Body of pancreas (tissue), 4 donors: ENCODE results near the gene FAM107A. TPM values are rescaled to one million over a fixed set of nuclear protein-coding genes. Genes with fewer than 3 reads are reported as not detected.
A peak's percentile ranks its signal among the peaks of the same experiment; 100 is the strongest.

Experiments used
- ATAC-seq: fragments of 150-250 bp; one replicate; pipeline ENCODE4 v1.9.1; 2016
- DNase-seq, 4 donors: peaks; one replicate each; pipeline ENCODE4 v3.0.0-alpha.2; 2019
- H3K27ac ChIP-seq, 4 donors: fragments of 200-600 bp; sonication (generic); 1 replicate in 3 of 4; 2 replicates in 1 of 4; pipeline versions ENCODE4 v1.5.1 to v1.6.1; 2016 to 2019; ENCODE audit warnings: mild to moderate bottlenecking in 1 of 4, mixed read lengths in 1 of 4, moderate library complexity in 1 of 4
- H3K27me3 ChIP-seq, 2 donors: fragments of 200-600 bp; sonication (generic); one replicate each; pipeline ENCODE4 v1.6.0; 2016; ENCODE audit warnings: mild to moderate bottlenecking in 1 of 2
- H3K36me3 ChIP-seq, 2 donors: fragments of 200-600 bp; sonication (generic); replicated peaks in 1 of 2; 2 replicates each; pipeline ENCODE4 v1.5.1; 2016; ENCODE audit warnings: low read depth in 2 of 2; ENCODE audit not compliant: insufficient read depth in 1 of 2
- H3K4me1 ChIP-seq: fragments of 200-600 bp; sonication (generic); one replicate; pipeline ENCODE4 v1.6.0; 2016
- H3K4me3 ChIP-seq, 2 donors: fragments of 200-600 bp; sonication (generic); 1 replicate in 1 of 2; 2 replicates in 1 of 2; pipeline ENCODE4 v1.5.1; 2016 to 2019
- H3K9me3 ChIP-seq, 3 donors: fragments of 200-600 bp; sonication (generic); 1 replicate in 2 of 3; 2 replicates in 1 of 3; pipeline ENCODE4 v1.5.1; 2016
- CTCF ChIP-seq, 7 experiments: fragments of 450-650 bp in 4 of 7; fragments of 200-600 bp in 3 of 7; sonication (generic) in 3 of 7; IDR thresholded peaks; one replicate each; pipeline ENCODE4 v1.5.1; 2016 to 2019; ENCODE audit warnings: antibody characterized with exemption in 7 of 7
- POLR2A ChIP-seq, 3 donors: fragments of 450-650 bp; IDR thresholded peaks; one replicate each; pipeline ENCODE4 v1.6.1; 2016; ENCODE audit warnings: antibody characterized with exemption in 3 of 3, mild to moderate bottlenecking in 2 of 3
- WGBS, 2 donors: methylation state at CpG; one replicate each; pipeline ENCODE4 v1.1.5; 2017; 5-methylcytosine and 5-hydroxymethylcytosine counted together
- intact Hi-C: fragments of 100-400 bp; cut with DNase I; formaldehyde crosslinking; loops from one replicate; pipeline ENCODE4 v1.15.1; 2023
- total RNA-seq, 2 donors: library from RNA; depleted of rRNA; stranded (reverse); fragments of >200 nt; gene quantifications; one replicate each; pipeline ENCODE4 v1.1.0, GENCODE V29; 2016

The FAM107A gene
- total RNA-seq, 2 donors from 2014 or later, result 14.5 to 26.4 TPM

GRCh38 chr3:58623478-58623877 lies 46.3 kb upstream of the FAM107A start:
- H3K4me1 ChIP-seq, result peaks cover 27% of the 10 kb centered on the region
- H3K36me3 ChIP-seq, result no peaks in the 10 kb centered on the region
- no peaks in the 10 kb centered on the region for H3K27me3 ChIP-seq
- no peak overlapping the region for H3K4me3 ChIP-seq
- intact Hi-C loops, result no loop called here
- WGBS, 2 donors, result 71 to 86% methylated on average over 5 to 8 of the region's 8 CpGs
- H3K9me3 ChIP-seq, result no peaks in the 10 kb centered on the region
- DNase-seq, result no peak
- no peak overlapping the region for H3K27ac ChIP-seq
- no peak for ATAC-seq
- no peak for TF ChIP-seq POLR2A (IDR thresholded peaks at IDR 0.05)
- no peak for TF ChIP-seq CTCF (IDR thresholded peaks at IDR 0.05)

DNA sequence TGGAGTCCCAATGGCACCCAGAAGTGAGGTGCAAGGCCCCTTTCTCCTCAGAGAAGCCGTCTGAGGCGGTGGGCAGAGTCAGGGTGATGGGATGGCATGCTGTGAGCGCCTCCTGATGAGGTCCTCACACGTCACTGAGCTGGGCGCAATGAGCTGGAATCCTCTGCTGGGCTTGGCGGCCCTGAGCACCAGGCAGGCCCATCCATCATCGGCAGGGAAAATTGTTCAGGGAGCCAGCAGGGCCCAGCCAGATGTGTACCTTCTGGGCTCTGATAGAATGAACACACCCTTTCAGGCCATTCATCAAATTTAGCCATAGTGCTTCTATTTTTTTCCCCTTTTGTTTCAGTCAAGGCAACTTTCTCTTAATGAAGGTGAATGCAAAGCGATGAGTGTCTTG lies 45.7 kb upstream of the FAM107A start:
- no peak for ATAC-seq
- WGBS, 2 donors, result 89 to 91% methylated on average over 3 to 8 of the region's 8 CpGs
- intact Hi-C loops, result no loop called here
- no peak for TF ChIP-seq POLR2A (IDR thresholded peaks at IDR 0.05)
- TF ChIP-seq CTCF (IDR thresholded peaks at IDR 0.05), result no peak
- Histone ChIP-seq H3K4me3 (no peak overlapping the region), H3K4me1 (peaks cover 21% of the 10 kb centered on the region), H3K9me3 (no peaks in the 10 kb centered on the region), H3K27ac (no peak overlapping the region), H3K36me3 (no peaks in the 10 kb centered on the region), H3K27me3 (no peaks in the 10 kb centered on the region)
- no peak for DNase-seq

GRCh38 chr3:58622436-58622835 lies 45.2 kb upstream of the FAM107A start:
- H3K36me3 ChIP-seq, result no peaks in the 10 kb centered on the region
- peaks cover 17% of the 10 kb centered on the region for H3K4me1 ChIP-seq
- no peak overlapping the region for H3K4me3 ChIP-seq
- no peak overlapping the region for H3K27ac ChIP-seq
- intact Hi-C loops, result no loop called here
- H3K27me3 ChIP-seq, result no peaks in the 10 kb centered on the region
- WGBS, 2 donors, result 83 to 85% methylated on average over 4 of the region's 4 CpGs
- no peaks in the 10 kb centered on the region for H3K9me3 ChIP-seq
- TF ChIP-seq CTCF (IDR thresholded peaks at IDR 0.05) (no peak), POLR2A (IDR thresholded peaks at IDR 0.05) (no peak)
- no peak for DNase-seq
- no peak for ATAC-seq

- H3K4me3 ChIP-seq, result no peak overlapping the region
- TF ChIP-seq CTCF (IDR thresholded peaks at IDR 0.05), result no peak
- no peak for TF ChIP-seq POLR2A (IDR thresholded peaks at IDR 0.05)
- 77 to 83% methylated on average over 6 of the region's 6 CpGs for WGBS, 2 donors
- ATAC-seq (peak; percentile 57), DNase-seq (no peak)
- no peaks in the 10 kb centered on the region for H3K27me3 ChIP-seq
- no peaks in the 10 kb centered on the region for H3K9me3 ChIP-seq
- H3K4me1 ChIP-seq, result peaks cover 5% of the 10 kb centered on the region
- intact Hi-C loops, result no loop called here
- no peaks in the 10 kb centered on the region for H3K36me3 ChIP-seq
- no peak overlapping the region for H3K27ac ChIP-seq
Observed at GRCh38 chr3:58621086-58621830, 44.1 kb upstream of the FAM107A start.

- TF ChIP-seq POLR2A (IDR thresholded peaks at IDR 0.05) (no peak), CTCF (IDR thresholded peaks at IDR 0.05) (no peak)
- no peak for DNase-seq
- no peak overlapping the region for H3K27ac ChIP-seq
- intact Hi-C loops, result no loop called here
- no peaks in the 10 kb centered on the region for H3K9me3 ChIP-seq
- WGBS, 2 donors, result 94 to 96% methylated on average over 8 of the region's 8 CpGs
- H3K4me3 ChIP-seq, result no peak overlapping the region
- H3K36me3 ChIP-seq, result no peaks in the 10 kb centered on the region
- no peaks in the 10 kb centered on the region for H3K4me1 ChIP-seq
- no peak for ATAC-seq
- H3K27me3 ChIP-seq, result no peaks in the 10 kb centered on the region
Observed at GRCh38 chr3:58620421-58620820, 43.2 kb upstream of the FAM107A start.
